ENCODE results near the gene SPANXB1.

DNA sequence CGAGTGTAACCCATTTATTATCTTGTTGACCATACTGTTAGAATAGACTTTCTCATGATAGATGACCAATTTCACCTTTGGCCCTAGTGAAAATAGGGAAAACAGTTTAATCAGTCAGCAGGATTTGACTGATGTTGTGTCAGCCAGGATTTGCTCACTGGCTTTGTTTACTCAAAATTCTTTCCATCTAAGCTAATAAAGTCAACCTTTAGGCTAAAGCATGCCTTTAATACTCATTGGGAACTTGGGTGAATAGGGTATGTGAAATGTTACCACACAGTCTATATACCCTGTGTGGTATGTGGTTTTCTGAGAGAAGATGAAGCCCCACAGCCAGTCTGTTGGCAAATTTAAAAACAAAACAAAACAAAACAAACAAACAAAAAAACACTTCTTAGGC lies 18.7 kb upstream of the SPANXB1 start:
- TF ChIP-seq SMC3 (conservative IDR thresholded peaks at IDR 0.05; ENCODE audit: poor library complexity) (no peak), EZH2 (IDR thresholded peaks at IDR 0.05; ENCODE audit: borderline replicate concordance, insufficient read depth, low read length, poor library complexity, severe bottlenecking) (no peak), POLR2AphosphoS5 (IDR thresholded peaks at IDR 0.05) (no peak), EP300 (conservative IDR thresholded peaks at IDR 0.05; ENCODE audit: poor library complexity, severe bottlenecking) (no peak), RAD21 (conservative IDR thresholded peaks at IDR 0.05) (no peak)
- TF ChIP-seq, protein P1, sequence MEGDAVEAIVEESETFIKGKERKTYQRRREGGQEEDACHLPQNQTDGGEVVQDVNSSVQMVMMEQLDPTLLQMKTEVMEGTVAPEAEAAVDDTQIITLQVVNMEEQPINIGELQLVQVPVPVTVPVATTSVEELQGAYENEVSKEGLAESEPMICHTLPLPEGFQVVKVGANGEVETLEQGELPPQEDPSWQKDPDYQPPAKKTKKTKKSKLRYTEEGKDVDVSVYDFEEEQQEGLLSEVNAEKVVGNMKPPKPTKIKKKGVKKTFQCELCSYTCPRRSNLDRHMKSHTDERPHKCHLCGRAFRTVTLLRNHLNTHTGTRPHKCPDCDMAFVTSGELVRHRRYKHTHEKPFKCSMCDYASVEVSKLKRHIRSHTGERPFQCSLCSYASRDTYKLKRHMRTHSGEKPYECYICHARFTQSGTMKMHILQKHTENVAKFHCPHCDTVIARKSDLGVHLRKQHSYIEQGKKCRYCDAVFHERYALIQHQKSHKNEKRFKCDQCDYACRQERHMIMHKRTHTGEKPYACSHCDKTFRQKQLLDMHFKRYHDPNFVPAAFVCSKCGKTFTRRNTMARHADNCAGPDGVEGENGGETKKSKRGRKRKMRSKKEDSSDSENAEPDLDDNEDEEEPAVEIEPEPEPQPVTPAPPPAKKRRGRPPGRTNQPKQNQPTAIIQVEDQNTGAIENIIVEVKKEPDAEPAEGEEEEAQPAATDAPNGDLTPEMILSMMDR (IDR thresholded peaks at IDR 0.05; ENCODE audit: poor library complexity, severe bottlenecking), result no peak

Data from neural cell (in vitro differentiated cells).